Panc1 (cell line): ENCODE measurements around the gene NCOA3. TPM values are rescaled to one million over a fixed set of nuclear protein-coding genes. Genes with fewer than 3 reads are reported as not detected.

Source experiments
- ATAC-seq: fragments of 200-7000 bp; cut with Tn5 transposase; 2 replicates; pipeline ENCODE4 v1.9.1; 2020; ENCODE audit warnings: mild to moderate bottlenecking, moderate library complexity
- BruUV-seq: library from RNA; stranded (reverse); fragments of 400-500 nt; replicated peaks from 2 replicates; lab custom pipeline; 2021; lab: Mats Ljungman, UMichigan
- CTCF ChIA-PET: fragments of 300-600 bp; sonication (Branson Sonifier 250); formaldehyde crosslinking; loops from one replicate; lab custom pipeline; 2022; ENCODE audit warnings: antibody characterized with exemption; lab: Charles Lee
- POLR2A ChIA-PET: fragments of 300-600 bp; sonication (Branson Sonifier 250); formaldehyde crosslinking; loops from one replicate; lab custom pipeline; 2022; ENCODE audit warnings: antibody characterized with exemption; lab: Charles Lee
- DNase-seq: peaks from one replicate; pipeline ENCODE4 v3.0.0-alpha.2; 2010; ENCODE audit warnings: low read depth, low spot score
- H3K27ac ChIP-seq: 2 replicates; pipeline ENCODE4 v1.5.1; 2011; ENCODE audit warnings: mild to moderate bottlenecking, low read length, inconsistent platforms
- H3K27me3 ChIP-seq: fragments of 200-500 bp; sonication (Bioruptor generic); 2 replicates; pipeline ENCODE4 v1.6.0; 2014; ENCODE audit warnings: low read length, inconsistent platforms; ENCODE audit not compliant: control insufficient read depth, insufficient read depth
- H3K36me3 ChIP-seq: fragments of 200-500 bp; sonication (Bioruptor generic); 2 replicates; pipeline ENCODE4 v1.5.1; 2014; ENCODE audit warnings: inconsistent platforms, mild to moderate bottlenecking, low read length, moderate library complexity; ENCODE audit not compliant: control insufficient read depth, insufficient read depth
- H3K4me1 ChIP-seq: 2 replicates; pipeline ENCODE4 v1.5.1; 2011; ENCODE audit warnings: inconsistent platforms, mild to moderate bottlenecking, low read length, moderate library complexity; ENCODE audit not compliant: control insufficient read depth, insufficient read depth
- H3K4me3 ChIP-seq, 2 experiments: 2 replicates each; pipeline ENCODE4 v1.5.1; 2011 to 2012; ENCODE audit warnings: low read depth in 2 of 2, low read length in 2 of 2, mild to moderate bottlenecking in 2 of 2, inconsistent platforms in 1 of 2, moderate library complexity in 1 of 2
- H3K9me3 ChIP-seq: fragments of 200-500 bp; sonication (Bioruptor generic); 2 replicates; pipeline ENCODE4 v1.5.1; 2014; ENCODE audit warnings: low read depth, mild to moderate bottlenecking, inconsistent platforms, low read length, moderate library complexity; ENCODE audit not compliant: control insufficient read depth, insufficient read depth
- CTCF ChIP-seq: fragments of 450-650 bp; IDR thresholded peaks from 2 replicates; pipeline ENCODE4 v1.5.1; 2017; ENCODE audit warnings: mild to moderate bottlenecking
- POLR2AphosphoS5 ChIP-seq: IDR thresholded peaks from 2 replicates; pipeline ENCODE4 v1.6.1; 2012; ENCODE audit warnings: mild to moderate bottlenecking, low read depth, low read length, moderate library complexity
- SIN3A ChIP-seq: IDR thresholded peaks from 2 replicates; pipeline ENCODE4 v1.6.1; 2012; ENCODE audit warnings: low read depth, mild to moderate bottlenecking, low read length, moderate library complexity, borderline replicate concordance; ENCODE audit not compliant: insufficient read depth
- TCF7L2 ChIP-seq: IDR thresholded peaks from 2 replicates; pipeline ENCODE4 v1.6.1; 2011; ENCODE audit warnings: mild to moderate bottlenecking, low read depth, low read length, inconsistent platforms
- in situ Hi-C: cut with HindIII; loops from 2 replicates; pipeline ENCODE4 v1.10.0; 2016; ENCODE audit warnings: low sequenced_read_pairs, low pct_unique_long_range_greater_than_20kb
- intact Hi-C: fragments of 100-400 bp; cut with micrococcal nuclease; formaldehyde crosslinking; loops from one replicate; pipeline ENCODE4 v1.10.0; 2022; ENCODE audit not compliant: unreplicated experiment
- total RNA-seq: library from RNA; stranded (reverse); gene quantifications from one replicate; pipeline ENCODE4 v1.2.1, GENCODE V29; 2021; ENCODE audit not compliant: unreplicated experiment
- TF ChIP-seq, protein P1 (sequence below), 2 experiments: IDR thresholded peaks; 2 replicates each; pipeline ENCODE4 v1.6.1; 2011 to 2012; ENCODE audit warnings: low read depth in 2 of 2, control low read depth in 1 of 2, low read length in 1 of 2, mild to moderate bottlenecking in 1 of 2, moderate library complexity in 1 of 2; ENCODE audit not compliant: insufficient read depth in 1 of 2

Gene NCOA3
- total RNA-seq, 1 experiment from 2014 or later: 47.7 TPM

GRCh38 chr20:47524015-47524784, 22.5 kb downstream of the NCOA3 start:
- POLR2A ChIA-PET: no interaction called here
- DNase-seq (no peak), ATAC-seq (no peak)
- no peaks in the 10 kb centered on the region for H3K4me1 ChIP-seq
- TF ChIP-seq, protein P1, sequence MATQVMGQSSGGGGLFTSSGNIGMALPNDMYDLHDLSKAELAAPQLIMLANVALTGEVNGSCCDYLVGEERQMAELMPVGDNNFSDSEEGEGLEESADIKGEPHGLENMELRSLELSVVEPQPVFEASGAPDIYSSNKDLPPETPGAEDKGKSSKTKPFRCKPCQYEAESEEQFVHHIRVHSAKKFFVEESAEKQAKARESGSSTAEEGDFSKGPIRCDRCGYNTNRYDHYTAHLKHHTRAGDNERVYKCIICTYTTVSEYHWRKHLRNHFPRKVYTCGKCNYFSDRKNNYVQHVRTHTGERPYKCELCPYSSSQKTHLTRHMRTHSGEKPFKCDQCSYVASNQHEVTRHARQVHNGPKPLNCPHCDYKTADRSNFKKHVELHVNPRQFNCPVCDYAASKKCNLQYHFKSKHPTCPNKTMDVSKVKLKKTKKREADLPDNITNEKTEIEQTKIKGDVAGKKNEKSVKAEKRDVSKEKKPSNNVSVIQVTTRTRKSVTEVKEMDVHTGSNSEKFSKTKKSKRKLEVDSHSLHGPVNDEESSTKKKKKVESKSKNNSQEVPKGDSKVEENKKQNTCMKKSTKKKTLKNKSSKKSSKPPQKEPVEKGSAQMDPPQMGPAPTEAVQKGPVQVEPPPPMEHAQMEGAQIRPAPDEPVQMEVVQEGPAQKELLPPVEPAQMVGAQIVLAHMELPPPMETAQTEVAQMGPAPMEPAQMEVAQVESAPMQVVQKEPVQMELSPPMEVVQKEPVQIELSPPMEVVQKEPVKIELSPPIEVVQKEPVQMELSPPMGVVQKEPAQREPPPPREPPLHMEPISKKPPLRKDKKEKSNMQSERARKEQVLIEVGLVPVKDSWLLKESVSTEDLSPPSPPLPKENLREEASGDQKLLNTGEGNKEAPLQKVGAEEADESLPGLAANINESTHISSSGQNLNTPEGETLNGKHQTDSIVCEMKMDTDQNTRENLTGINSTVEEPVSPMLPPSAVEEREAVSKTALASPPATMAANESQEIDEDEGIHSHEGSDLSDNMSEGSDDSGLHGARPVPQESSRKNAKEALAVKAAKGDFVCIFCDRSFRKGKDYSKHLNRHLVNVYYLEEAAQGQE (IDR thresholded peaks at IDR 0.05; ENCODE audit: insufficient read depth in 1 of 2, low read depth in 2 of 2, low read length in 1 of 2): no peak
- TF ChIP-seq CTCF (no peak), TCF7L2 (no peak), POLR2AphosphoS5 (no peak), SIN3A (no peak)
- H3K4me3 ChIP-seq: no peak overlapping the region
- H3K36me3 ChIP-seq: no peaks in the 10 kb centered on the region
- CTCF ChIA-PET: no interaction called here
- TSS peak; percentile 28 for BruUV-seq
- intact Hi-C loops (no loop called here), in situ Hi-C loops (no loop called here)
- peaks cover 22% of the 10 kb centered on the region; the same call in 1 of the 2 replicates for H3K9me3 ChIP-seq
- H3K27me3 ChIP-seq: no peaks in the 10 kb centered on the region
- H3K27ac ChIP-seq: no peak overlapping the region

DNA sequence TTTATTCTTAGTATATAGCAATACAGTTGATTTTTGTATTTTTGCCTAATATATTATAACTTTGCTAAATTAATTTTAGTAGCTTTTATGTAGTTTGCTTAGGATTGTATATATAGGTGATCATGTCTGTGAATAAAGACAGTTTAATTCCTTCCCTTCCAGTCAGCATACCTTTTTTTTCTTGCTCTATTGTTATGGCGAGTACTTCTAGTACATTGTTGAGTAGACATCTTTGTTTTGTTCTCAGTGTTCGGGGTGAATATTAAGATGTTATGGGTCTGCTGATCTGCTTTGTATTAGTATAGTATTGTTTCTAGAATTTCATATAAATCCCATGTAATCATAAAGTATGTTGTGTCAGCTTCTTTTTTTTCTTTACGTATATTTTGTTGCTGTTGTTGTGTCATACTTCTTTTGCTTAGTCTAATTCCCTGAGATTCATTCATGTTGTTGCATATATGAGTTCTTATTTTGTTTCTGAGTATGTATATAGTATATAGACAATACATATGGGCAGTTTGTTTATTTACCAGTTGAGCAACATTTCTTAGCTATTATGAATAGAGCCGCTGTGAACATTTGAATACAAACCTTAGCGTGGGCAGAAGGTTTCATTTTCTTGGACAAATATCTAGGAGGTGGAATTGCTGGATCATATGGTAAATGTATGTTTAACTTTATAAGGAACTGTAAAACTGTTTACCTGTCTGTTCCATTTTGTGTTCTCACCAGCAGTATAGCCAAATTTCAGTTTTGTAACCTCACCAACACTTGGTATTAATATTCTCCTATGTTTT, 25.5 kb downstream of the NCOA3 start:
- Histone ChIP-seq H3K27ac (no peak overlapping the region), H3K9me3 (peaks cover 11% of the 10 kb centered on the region; the same call in 1 of the 2 replicates), H3K36me3 (no peaks in the 10 kb centered on the region), H3K4me1 (peaks cover 6% of the 10 kb centered on the region; the same call in 1 of the 2 replicates), H3K4me3 (no peak overlapping the region), H3K27me3 (no peaks in the 10 kb centered on the region)
- ChIA-PET CTCF (no interaction called here), POLR2A (no interaction called here)
- intact Hi-C loops: no loop called here
- no peak for DNase-seq
- TF ChIP-seq TCF7L2 (no peak), SIN3A (no peak), POLR2AphosphoS5 (no peak), CTCF (no peak)
- TF ChIP-seq, protein P1 (IDR thresholded peaks at IDR 0.05; ENCODE audit: insufficient read depth in 1 of 2, low read depth in 2 of 2, low read length in 1 of 2): no peak
- no peak for ATAC-seq
- BruUV-seq: TSS peak; percentile 7
- in situ Hi-C loops: no loop called here
